Measurements from ENCODE around the gene XIRP1.
A peak's percentile ranks its signal among the peaks of the same experiment; 100 is the strongest.

Gene XIRP1

DNA sequence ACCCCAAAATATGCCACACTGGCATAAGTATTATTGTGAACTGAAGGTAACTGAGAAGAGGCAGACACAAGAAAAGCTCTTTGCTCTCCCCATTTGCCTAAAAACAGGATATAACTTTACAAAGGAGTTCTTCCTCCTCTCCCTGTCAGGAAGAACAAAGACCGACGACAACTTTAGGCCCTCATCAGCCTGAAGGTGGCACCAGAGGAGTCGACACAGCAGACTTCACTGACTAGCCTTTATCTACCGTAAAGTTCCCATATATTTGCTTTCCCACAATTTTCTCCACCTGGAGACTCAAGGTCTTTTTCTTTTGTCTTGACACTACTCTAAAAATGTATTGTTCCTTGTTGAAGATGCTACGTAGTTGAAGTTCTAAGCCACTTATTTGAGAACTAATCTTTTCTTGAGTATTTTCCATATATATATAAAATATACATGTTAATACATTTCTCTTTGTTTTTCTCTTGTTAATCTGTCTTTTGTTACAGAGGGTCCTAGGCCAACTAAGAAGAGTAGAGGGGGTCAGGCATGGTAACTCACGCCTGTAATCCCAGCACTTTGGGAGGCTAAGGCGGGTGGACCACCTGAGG lies 16.2 kb upstream of the XIRP1 start:
- peak; percentile 36 for DNase-seq (ENCODE audit: low spot score)

DNA sequence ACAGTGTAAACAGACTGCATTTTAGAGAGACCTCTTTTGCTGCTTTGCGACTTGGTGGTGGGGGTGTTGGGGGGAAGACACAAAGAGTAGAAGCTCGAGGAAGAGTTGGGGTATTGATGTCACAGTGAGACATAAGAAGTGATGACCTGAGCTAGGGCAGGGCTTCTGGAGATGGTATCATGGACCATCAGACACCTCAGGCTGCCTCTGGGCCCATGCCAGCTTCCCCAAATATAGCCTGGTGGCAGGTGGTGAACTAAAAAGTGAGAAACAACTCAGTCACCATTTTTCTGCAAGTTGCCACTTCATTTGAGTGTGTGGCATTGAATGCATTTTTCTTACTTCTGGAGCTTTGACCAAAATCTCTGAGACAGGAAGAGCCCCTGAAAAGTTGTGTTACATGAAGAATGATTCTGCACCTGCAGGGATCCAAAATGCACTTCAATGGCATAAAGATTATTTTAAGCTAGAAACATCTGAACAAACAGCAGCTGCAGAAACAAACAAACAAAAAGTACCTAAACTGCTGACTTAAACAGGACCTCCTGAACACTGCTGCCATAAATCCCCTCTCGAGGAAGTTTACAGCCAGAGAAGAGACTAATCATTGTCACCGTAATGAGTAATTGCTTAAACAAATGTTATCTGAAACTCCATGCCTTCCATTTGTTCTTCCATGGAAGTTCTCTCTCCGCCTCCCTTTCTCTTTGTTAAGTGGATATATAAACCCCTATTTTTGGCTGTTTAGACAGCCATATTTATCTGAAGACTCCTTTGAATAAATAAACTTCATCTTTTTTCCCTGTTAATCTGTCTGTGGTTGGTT lies 15.2 kb upstream of the XIRP1 start:
- no peak for DNase-seq (ENCODE audit: low spot score)

DNA sequence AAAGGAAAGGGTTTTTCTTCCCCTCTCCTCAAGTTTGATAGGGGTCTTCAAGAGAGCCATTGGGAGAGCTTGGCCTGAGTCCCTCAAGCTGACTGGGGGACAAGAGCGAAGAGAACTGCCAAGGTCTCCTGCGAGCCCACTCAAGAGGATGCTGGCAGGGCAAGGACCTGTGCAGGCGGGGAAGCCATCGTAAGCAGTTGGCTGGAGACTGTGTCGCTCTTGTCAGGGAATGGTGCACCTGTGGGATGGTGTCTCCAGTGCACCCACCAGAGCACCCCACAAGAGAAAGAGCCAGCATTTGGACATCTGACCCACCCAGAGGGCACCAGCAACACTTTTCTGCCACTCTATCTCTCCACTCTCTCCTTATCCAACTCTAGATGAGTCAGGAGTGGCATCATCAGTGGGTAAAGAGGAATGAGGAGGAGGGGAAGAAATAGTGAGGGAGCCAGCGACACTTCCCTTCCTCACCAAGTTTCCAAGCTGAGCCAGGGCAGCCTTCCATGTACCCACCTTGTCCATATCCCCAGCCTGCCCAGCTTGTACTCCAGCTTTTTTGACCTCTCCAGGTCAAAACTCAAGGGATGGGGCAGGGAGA lies 13.6 kb upstream of the XIRP1 start:
- no peak for DNase-seq (ENCODE audit: low spot score)

DNA sequence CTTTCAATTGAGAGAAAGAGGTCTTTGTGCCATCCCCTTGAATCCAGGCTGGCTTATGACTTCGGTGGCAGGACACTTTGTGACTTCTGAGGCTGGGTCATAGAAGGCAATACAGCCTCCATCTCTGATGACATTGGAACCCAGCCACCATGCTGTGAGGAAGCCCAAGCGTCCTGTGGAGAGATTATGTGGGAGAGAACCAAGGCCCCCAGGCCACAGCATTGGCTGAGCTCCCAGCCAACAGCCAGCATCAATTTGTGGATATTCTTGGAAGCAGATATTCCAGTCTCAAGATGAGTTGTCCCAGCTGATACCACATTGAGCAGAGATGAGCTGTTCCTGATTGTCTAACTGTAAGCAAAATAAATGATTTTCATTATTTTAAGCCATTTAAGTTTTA lies 12.7 kb upstream of the XIRP1 start:
- no peak for DNase-seq (ENCODE audit: low spot score)

DNA sequence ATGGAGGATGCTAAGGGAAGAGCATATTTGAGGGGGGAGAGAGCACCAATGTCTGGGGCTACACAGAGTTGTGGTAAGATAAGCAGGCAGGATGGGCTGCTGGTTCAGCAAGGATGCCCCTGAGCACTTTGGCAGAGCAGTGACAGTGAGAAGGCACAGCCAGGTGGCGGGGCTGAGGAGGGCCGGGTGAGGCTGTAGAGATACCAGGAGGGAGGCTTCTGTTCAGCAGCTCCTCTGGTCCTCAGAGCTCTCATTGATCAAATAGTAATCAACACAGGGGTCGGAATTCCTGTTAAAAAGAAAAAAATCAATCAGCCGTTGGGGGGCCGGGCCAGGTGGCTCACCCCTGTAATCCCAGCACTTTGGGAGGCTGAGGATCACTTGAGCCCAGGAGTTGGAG lies 11.5 kb upstream of the XIRP1 start:
- no peak for DNase-seq (ENCODE audit: low spot score)

DNA sequence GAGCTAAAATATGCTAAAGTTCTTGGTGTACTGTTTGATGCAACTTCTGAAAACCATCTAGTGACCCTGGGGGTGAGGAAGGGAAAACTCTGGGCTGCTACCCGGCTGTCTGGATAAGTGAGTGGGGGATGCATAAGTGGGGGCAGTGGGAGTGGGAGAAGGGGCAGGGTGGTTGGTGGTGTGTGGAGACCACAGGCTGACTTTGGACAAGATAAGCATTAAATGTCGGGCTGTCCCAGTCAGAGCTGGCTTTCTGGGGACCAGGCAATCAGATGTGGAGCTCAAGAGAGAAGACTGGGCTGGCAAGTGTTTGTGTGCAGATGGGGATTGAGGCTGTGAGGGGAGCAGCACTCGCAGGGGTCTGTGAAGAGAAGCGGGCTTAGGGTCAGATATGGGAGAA lies 11.0 kb upstream of the XIRP1 start:
- no peak for DNase-seq (ENCODE audit: low spot score)

DNA sequence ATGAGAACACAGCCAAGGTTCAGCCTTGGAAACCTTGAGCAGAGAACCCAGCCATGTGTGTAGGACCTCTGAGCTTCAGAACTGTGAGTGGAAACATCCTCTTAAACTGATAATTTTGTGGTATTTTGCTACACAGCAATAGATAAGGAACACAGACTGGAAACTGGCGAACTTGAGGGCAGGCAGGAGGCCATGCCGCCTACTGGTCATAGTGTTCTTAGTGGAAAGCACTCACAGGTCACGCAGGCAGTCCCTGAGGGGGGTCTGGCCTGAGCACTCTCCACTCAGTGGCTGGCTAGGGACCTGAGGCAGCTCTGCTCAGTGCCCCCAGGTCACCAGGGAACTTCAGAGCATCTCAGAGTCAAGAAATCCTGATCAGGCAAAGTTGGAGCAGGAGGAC lies 9.7 kb upstream of the XIRP1 start:
- no peak for DNase-seq (ENCODE audit: low spot score)

DNA sequence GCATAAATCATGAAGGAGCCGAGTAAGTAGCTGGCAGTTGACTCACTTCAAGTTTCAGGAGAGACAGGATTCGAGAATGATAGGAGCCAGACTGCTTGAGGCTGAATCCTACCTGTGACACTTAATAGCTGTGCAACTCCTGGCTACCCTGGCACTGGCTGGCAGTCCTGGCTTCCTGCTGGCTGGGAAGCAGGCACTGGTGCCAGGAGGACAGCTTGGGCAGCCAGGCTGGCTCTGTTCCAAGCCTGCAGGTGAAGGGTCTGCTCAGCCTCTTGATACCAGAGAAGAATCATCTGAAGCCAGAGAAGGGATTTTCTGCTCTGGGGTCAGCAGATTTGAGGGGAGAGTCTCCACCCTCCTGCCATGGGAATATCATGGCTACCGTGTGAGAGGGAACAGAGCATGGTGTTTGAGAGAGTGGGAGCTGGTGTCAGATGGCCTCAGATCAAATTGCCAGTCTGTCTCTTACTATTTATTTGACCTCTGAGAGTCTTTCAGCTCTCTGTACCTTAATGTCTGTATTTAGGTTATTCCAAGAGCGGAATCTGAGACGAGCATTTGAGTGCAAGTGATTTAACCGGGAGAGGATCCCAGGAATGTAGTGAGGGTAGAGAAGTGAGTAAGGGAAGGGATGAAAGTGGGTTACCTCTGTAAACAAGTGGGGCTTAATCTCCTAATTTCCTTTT lies 4.4 kb upstream of the XIRP1 start:
- DNase-seq (ENCODE audit: low spot score) = no peak

DNA sequence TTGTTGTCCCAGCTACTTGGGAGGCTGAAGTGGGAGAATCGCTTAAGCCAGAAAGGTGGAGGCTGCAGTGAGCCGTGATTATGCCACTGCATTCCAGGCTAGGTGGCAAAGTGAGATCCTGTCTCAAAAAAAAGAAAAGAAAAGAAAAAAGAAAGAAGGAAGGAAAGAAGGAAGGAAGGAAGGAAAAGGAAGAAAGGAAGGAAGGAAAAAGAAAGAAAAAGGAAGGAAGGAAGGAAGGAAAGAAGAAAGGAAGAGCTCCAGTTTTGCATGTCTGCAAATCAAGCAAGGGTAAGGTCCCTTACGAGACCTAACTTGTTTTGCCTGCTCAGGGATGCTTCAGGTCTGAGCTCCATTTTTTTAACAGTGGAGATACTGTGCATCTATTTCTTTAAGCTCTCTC lies 3.6 kb upstream of the XIRP1 start:
- DNase-seq (ENCODE audit: low spot score) = no peak

DNA sequence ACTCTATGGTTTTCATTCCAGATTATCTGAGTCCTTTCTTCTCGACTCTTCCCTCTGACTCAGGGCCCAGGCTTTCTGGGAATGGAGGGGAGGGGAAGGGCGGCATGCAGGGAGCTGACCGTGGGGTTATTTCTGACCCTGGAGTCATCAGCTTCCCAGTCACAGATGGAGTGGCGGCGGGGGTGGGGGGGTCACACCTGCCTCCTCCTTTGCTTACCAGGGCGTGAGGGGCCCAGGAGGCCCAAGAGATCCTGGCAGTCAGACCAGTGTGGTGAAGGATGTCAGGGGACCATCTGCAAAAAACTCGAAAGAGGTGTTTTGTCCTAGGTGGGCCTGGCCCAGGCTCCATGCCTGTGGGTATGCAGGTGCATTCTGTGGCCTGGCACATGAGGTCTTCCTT lies 996 bp upstream of the XIRP1 start:
- DNase-seq (ENCODE audit: low spot score) = no peak

DNA sequence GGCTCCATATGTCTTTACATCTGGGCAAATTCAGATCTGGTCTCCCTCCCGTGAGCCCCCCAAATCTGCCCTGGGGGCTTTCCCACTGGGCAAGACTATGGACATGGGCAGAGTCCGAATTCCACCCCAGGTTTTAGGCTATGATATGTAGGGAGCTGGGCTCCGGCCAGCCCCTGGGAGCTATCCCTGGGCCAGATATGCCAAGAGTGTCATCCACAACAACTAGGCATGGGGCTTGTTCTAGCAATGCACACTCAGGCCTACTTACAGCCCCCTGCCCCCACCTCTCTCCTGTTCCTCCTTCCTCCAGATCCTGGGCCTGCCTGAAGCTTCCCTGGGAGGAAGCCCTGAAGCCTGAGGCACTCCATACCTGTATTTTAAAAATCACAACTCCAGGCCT lies 622 bp downstream of the XIRP1 start:
- DNase-seq (ENCODE audit: low spot score) = no peak

DNA sequence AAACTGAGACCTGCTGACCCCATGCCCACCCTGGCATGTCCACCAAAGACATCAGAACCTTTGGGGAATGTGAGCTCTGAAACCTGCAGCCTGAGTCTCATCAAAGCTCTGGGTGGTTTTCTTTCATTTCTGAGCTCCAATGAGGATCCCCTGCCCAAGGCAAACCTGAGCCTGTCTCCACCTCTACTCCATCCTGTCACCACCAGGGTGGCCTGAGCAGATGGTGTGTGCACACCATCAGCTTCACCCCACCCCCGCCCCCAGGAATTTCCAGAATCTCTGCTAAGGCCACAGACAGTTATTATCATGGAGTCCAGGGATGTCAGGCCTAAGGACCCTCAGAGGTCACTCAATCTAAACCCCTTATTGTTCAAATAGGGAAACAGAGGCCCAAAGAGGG lies 1.3 kb downstream of the XIRP1 start:
- no peak for DNase-seq (ENCODE audit: low spot score)

DNA sequence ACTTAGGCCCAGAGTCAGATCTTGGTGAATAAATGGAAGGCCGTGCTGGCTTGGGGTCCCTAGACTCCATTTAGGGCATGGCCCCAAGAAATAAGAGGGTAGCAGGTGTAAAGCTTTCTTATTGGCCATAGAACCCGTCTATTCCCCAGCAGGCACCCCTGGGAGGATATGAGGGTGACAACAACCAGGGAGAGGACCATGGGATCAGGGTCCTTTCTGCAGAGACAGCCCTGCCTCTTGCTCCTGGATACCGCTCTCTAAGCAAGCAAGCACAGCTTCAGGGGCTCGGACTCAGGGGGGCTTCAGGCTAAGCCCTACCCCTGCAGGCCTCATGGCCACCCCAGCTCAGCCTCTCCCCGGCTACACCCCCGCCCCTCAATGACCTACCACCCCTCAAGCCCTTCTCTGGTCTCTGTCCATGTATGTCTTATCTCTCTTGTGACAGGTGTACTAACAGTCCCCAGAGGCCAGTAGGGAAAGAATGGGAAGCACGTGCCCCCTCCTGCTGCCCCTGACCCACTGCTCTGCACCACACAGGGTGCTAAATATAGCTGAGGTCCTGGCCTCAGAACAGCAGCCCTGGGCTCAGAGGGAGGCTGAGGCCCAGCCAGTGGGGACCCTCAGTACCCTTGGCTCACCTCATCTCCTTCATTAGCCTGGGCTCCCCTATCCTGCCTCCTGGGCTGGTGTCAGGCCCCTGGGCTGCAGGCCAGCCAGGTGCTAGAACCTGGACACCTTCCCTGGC lies 1.9 kb downstream of the XIRP1 start:
- no peak for DNase-seq (ENCODE audit: low spot score)

DNA sequence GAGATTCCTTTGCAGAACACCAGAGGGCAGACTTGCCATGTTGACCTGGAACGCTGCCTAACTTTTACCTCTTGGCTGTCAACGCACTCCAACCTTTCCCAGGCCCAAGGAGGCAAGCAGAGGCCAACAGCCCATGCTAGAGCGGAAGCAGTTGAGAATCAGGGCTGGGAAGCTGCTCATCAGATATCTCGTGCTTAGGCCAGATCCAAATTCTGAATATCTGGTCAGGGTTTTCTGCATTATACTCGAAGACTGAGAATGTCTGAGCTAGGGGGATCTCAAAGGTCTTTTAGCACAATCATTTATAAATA lies 2.5 kb downstream of the XIRP1 start:
- DNase-seq (ENCODE audit: low spot score) = peak; percentile 64

DNA sequence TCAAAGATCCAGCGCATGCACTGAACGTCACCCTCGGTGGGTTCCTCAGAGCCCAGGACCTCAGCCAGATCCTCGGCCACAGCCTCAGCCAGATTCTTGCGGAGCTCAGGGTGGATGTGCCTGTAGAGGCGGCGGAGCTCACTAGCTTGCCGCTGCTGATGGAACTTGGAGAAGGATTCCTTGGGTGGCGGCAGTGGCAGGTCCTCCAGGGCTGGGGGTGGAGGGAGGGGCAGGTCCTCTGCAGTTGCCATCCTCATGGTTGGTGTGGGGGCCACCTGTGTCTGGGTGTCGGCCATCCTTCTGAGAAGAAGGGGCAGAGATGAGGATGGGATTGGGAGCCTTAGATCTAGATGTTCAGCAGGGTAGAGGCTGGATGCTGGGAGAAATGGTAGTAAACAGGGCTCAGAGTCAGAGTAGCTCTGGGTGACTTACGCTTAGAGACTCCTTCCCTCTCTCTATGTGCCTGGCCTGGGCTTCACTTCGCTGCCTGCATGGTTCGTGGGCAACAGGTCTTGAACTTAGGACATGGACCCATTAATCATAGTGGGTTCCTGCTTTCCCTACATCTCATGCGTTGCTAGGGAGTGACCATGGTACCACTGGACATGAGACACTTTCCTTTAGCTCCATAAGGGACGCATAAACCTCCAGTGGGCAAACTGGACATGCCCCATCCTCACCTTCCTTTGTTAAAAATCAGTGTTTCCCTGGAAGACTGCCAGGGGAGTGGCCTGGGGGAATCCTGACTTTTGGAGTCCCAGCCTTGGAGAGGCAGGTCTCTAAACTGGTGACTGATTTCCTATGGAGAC lies 3.0 kb downstream of the XIRP1 start:
- DNase-seq (ENCODE audit: low spot score) = no peak

DNA sequence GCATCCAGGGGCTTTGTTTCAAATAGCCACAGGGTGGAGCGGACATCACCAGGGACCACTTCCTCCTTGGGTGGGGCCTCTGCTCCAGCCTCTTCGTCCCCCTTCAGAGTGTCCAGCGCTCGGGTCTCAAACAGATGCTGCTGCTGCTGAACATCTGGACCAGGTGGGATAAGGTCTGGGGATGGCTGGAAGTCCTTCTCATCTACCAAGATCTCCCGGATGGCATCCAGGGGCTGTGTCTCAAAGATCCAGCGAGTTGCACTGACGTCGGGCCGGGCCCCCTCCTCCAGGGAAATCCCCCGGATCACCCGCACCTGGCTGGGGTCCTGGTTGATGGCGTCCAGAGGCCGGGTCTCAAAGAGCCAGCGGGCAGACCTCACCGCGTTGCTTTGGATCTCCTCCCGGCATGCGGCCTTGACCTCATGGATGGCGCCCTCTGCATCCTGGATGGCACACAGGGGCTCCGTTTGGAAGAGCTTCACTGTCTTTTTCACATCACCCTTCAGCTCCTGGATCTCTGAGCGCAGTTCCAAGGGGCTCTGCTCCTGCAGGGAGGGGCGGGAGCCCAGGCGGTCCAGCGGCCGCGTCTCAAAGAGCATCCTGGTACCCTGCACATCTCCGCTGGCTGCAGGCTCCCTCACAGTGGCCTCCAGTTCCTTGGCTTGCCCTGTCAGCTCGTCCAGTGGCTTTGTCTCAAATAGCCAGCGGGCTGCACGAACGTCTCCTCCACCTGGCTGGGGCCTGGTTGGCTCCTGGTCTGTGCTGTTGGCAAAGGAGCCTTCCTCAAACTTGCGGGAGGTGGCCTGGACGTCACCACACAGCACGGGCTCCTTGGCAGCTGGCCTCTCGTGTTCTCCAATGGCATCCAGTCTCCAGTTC lies 3.9 kb downstream of the XIRP1 start:
- DNase-seq (ENCODE audit: low spot score) = no peak

DNA sequence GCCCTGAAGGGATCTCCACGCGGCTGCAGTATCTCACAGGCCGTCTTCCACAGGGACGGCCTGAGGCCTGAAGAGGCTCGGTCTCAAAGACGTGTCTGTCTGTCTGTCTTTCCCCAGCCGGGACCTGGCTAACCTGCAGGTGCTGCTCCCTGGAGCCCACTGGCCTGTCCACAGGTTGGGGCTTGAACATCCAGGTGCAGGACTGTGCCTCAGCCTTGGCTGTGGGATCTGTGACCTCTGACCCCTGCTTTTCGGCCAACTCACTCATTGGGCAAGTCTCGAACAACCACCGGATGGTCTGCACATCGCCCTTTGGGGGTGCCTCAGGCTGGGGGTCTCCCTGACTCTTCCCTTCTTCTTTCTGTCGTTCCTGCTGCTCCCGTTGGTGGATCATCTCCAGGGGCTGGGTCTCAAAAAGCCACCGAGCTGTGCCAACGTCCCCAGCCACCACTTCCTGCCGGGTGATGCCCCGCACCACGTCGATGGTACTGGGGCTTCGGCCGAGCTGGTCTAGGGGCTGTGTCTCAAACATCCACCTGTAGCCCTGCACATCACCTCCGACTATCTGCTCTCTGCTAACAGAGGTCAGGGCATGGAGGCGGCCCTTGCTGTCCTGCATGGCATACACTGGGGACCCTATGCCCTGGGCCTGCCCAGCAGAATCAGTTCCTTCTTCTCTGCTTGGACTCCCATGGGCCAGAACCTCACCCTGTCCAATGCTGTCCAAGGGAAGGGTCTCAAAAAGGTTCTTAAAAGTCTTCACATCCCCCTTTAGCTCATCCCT lies 4.8 kb downstream of the XIRP1 start:
- no peak for DNase-seq (ENCODE audit: low spot score)

DNA sequence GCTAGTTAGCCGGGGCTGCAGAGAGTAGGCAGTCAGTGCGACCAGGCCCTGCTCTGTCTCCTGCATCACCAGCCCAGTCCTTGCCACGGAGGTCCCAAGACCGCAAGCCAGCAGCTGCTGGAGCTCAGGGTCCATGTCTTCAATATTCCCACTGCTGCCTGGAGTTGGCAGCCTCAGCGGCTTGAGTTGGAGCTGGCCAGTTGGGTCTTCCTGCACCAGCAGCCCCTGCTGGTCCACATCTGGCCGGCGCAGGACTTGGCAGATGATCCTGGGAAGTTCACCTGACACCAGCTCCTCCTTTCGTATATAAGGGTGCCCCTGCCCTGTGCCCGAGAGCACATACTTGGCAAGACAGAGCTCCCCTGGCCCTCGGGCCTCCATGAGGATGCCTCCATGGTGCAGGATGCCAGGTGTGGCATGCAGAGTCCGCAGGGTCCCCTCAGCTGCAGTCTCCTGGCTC lies 5.7 kb downstream of the XIRP1 start:
- no peak for DNase-seq (ENCODE audit: low spot score)

DNA sequence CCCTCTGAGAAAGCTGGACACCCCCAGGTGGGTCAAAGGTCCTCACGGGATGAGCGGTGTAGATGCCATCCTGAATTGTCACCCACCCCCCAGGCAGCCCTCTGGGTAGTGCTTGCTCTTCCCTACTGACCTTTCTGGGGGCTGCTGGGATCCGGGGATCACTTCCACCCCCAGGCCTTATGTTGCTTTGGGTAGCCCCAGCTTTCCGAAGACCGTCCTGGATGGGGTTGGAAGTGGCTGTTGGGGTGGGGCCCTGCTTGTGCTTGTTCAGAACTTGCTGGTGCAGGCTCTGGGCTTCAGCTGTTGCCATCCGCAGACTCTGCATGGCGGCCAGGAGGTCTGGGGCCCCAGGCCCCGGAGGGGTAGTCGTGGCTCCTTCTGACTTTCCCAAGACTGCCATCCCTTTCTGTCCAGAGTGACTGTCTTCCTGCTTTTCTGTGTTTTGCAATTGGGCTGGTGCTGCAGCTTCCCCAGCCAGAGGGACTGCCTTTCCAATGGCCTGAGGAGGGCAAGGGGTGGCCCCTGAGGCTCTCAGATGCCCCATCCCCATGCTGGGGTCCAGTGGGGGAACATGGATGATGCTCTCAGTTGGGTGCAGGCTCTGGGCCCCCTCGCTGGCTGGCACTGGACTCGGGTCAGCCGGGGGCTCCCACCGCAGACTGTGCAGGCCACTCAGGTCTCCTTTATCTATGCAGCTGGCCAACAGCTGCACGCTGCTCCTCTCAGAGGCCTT lies 6.3 kb downstream of the XIRP1 start:
- DNase-seq (ENCODE audit: low spot score) = no peak
